ENCODE measurements around the gene ANKRD7. TPM values are rescaled to one million over a fixed set of nuclear protein-coding genes. Genes with fewer than 3 reads are reported as not detected.

Gene ANKRD7
- not detected in 2 replicates for total RNA-seq

- no peak for DNase-seq (ENCODE audit: low spot score)
- Mint-ChIP-seq H3K4me3 (no peak within 1 kb of the TSS), H3K36me3 (ENCODE audit: low read depth) (no peaks in the 10 kb centered on the region), H3K9me3 (no peaks in the 10 kb centered on the region), H3K27me3 (ENCODE audit: insufficient read depth) (peaks cover 2% of the 10 kb centered on the region), H3K4me1 (ENCODE audit: low read depth) (no peaks in the 10 kb centered on the region), H3K27ac (no peak within 1 kb of the TSS)
- intact Hi-C loops (cut with micrococcal nuclease): no loop called here
Observed at GRCh38 chr7:118224521-118224920, at the start of gene ANKRD7. ANKRD7 (plus strand) TSS chr7:118224704; CDS start chr7:118224831, 127 bp downstream.

GRCh38 chr7:118175740-118176139 is 48.8 kb upstream of the ANKRD7 start:
- Mint-ChIP-seq H3K36me3 (ENCODE audit: low read depth) (no peaks in the 10 kb centered on the region), H3K27ac (no peak overlapping the region), H3K4me3 (no peak overlapping the region), H3K9me3 (no peaks in the 10 kb centered on the region), H3K4me1 (ENCODE audit: low read depth) (no peaks in the 10 kb centered on the region), H3K27me3 (ENCODE audit: insufficient read depth) (peaks cover 9% of the 10 kb centered on the region)
- intact Hi-C loops (cut with micrococcal nuclease): loop anchor here (5.0 kb wide), 1 partner anchor 1298 kb away; no protein-coding TSS in a partner anchor
- DNase-seq (ENCODE audit: low spot score): no peak

- intact Hi-C loops (cut with micrococcal nuclease): loop anchor here (5.0 kb wide), 1 partner anchor 1302 kb away; no protein-coding TSS in a partner anchor
- Mint-ChIP-seq H3K27me3 (ENCODE audit: insufficient read depth) (peaks cover 3% of the 10 kb centered on the region), H3K9me3 (no peaks in the 10 kb centered on the region), H3K4me3 (no peak overlapping the region), H3K36me3 (ENCODE audit: low read depth) (peaks cover 3% of the 10 kb centered on the region), H3K4me1 (ENCODE audit: low read depth) (peaks cover 4% of the 10 kb centered on the region), H3K27ac (no peak overlapping the region)
- no peak for DNase-seq (ENCODE audit: low spot score)
Observed at GRCh38 chr7:118179191-118179590, 45.3 kb upstream of the ANKRD7 start.

- Mint-ChIP-seq H3K27ac (peak overlapping the region; percentile 99), H3K4me1 (ENCODE audit: low read depth) (peaks cover 32% of the 10 kb centered on the region), H3K4me3 (peak overlapping the region; percentile 97), H3K9me3 (no peaks in the 10 kb centered on the region), H3K27me3 (ENCODE audit: insufficient read depth) (no peaks in the 10 kb centered on the region), H3K36me3 (ENCODE audit: low read depth) (peaks cover 26% of the 10 kb centered on the region)
- intact Hi-C loops (cut with micrococcal nuclease): loop anchor here (2.0 to 10.0 kb wide), 5 partner anchors 129 to 1968 kb away; partner anchors contain the start of genes ST7 and TES
- no peak for DNase-seq (ENCODE audit: low spot score)
Observed at GRCh38 chr7:118182593-118183427, 41.7 kb upstream of the ANKRD7 start.

- intact Hi-C loops (cut with micrococcal nuclease): loop anchor here (2.0 to 10.0 kb wide), 5 partner anchors 129 to 1969 kb away; partner anchors contain the start of genes ST7 and TES
- no peaks in the 10 kb centered on the region for H3K27me3 Mint-ChIP-seq (ENCODE audit: insufficient read depth)
- H3K36me3 Mint-ChIP-seq (ENCODE audit: low read depth): peaks cover 29% of the 10 kb centered on the region
- peaks cover 38% of the 10 kb centered on the region for H3K4me1 Mint-ChIP-seq (ENCODE audit: low read depth)
- no peaks in the 10 kb centered on the region for H3K9me3 Mint-ChIP-seq
- H3K27ac Mint-ChIP-seq: peak overlapping the region; percentile 99
- peak overlapping the region; percentile 97 for H3K4me3 Mint-ChIP-seq
- DNase-seq (ENCODE audit: low spot score): no peak
Observed at GRCh38 chr7:118183428-118183785, 41.1 kb upstream of the ANKRD7 start.

- peak within 1 kb of the TSS; percentile 97 for H3K4me3 Mint-ChIP-seq
- intact Hi-C loops (cut with micrococcal nuclease): loop anchor here (1.0 to 10.0 kb wide), 8 partner anchors 12 to 1969 kb away; partner anchors contain the start of genes CAPZA2, ST7 and TES
- peak; percentile 97 for DNase-seq (ENCODE audit: low spot score)
- no peaks in the 10 kb centered on the region for H3K27me3 Mint-ChIP-seq (ENCODE audit: insufficient read depth)
- H3K9me3 Mint-ChIP-seq: no peaks in the 10 kb centered on the region
- H3K36me3 Mint-ChIP-seq (ENCODE audit: low read depth): peaks cover 32% of the 10 kb centered on the region
- H3K4me1 Mint-ChIP-seq (ENCODE audit: low read depth): peaks cover 40% of the 10 kb centered on the region
- peak within 1 kb of the TSS; percentile 99 for H3K27ac Mint-ChIP-seq
Observed at GRCh38 chr7:118183786-118184564, 40.5 kb upstream of the ANKRD7 start, which contains the start of gene LSM8. LSM8 (plus strand) TSS chr7:118184164; CDS start chr7:118184224, 60 bp downstream.

GRCh38 chr7:118184565-118184940 is 40.0 kb upstream of the ANKRD7 start:
- Mint-ChIP-seq H3K36me3 (ENCODE audit: low read depth) (peaks cover 32% of the 10 kb centered on the region), H3K27ac (peak overlapping the region; percentile 98), H3K4me1 (ENCODE audit: low read depth) (peaks cover 40% of the 10 kb centered on the region), H3K9me3 (no peaks in the 10 kb centered on the region), H3K27me3 (ENCODE audit: insufficient read depth) (no peaks in the 10 kb centered on the region), H3K4me3 (peak overlapping the region; percentile 97)
- intact Hi-C loops (cut with micrococcal nuclease): loop anchor here (1.0 to 10.0 kb wide), 6 partner anchors 12 to 1970 kb away; partner anchors contain the start of genes CAPZA2, ST7 and TES
- DNase-seq (ENCODE audit: low spot score): no peak

GRCh38 chr7:118185163-118185860 is 39.2 kb upstream of the ANKRD7 start:
- Mint-ChIP-seq H3K36me3 (ENCODE audit: low read depth) (peaks cover 35% of the 10 kb centered on the region), H3K27ac (peak overlapping the region; percentile 98), H3K4me3 (peak overlapping the region; percentile 97), H3K4me1 (ENCODE audit: low read depth) (peaks cover 40% of the 10 kb centered on the region), H3K27me3 (ENCODE audit: insufficient read depth) (no peaks in the 10 kb centered on the region), H3K9me3 (no peaks in the 10 kb centered on the region)
- intact Hi-C loops (cut with micrococcal nuclease): loop anchor here (2.0 to 10.0 kb wide), 3 partner anchors 103 to 1971 kb away; partner anchors contain the start of genes CAPZA2 and TES
- no peak for DNase-seq (ENCODE audit: low spot score)

GRCh38 chr7:118186501-118186900 is 38.0 kb upstream of the ANKRD7 start:
- Mint-ChIP-seq H3K4me1 (ENCODE audit: low read depth) (peaks cover 40% of the 10 kb centered on the region), H3K36me3 (ENCODE audit: low read depth) (peaks cover 37% of the 10 kb centered on the region), H3K9me3 (no peaks in the 10 kb centered on the region), H3K27ac (peak overlapping the region; percentile 29), H3K27me3 (ENCODE audit: insufficient read depth) (no peaks in the 10 kb centered on the region), H3K4me3 (peak overlapping the region; percentile 97)
- intact Hi-C loops (cut with micrococcal nuclease): loop anchor here (10.0 kb wide), 1 partner anchor 1972 kb away; the partner anchor contains the start of gene TES
- DNase-seq (ENCODE audit: low spot score): no peak

- no peak for DNase-seq (ENCODE audit: low spot score)
- peaks cover 9% of the 10 kb centered on the region for H3K4me1 Mint-ChIP-seq (ENCODE audit: low read depth)
- H3K9me3 Mint-ChIP-seq: no peaks in the 10 kb centered on the region
- intact Hi-C loops (cut with micrococcal nuclease): no loop called here
- H3K36me3 Mint-ChIP-seq (ENCODE audit: low read depth): peaks cover 13% of the 10 kb centered on the region
- H3K4me3 Mint-ChIP-seq: no peak overlapping the region
- no peaks in the 10 kb centered on the region for H3K27me3 Mint-ChIP-seq (ENCODE audit: insufficient read depth)
- H3K27ac Mint-ChIP-seq: no peak overlapping the region
Observed at GRCh38 chr7:118194571-118194970, 29.9 kb upstream of the ANKRD7 start.

- H3K36me3 Mint-ChIP-seq (ENCODE audit: low read depth): peaks cover 10% of the 10 kb centered on the region
- no peak overlapping the region for H3K27ac Mint-ChIP-seq
- peak; percentile 21 for DNase-seq (ENCODE audit: low spot score)
- no peak overlapping the region for H3K4me3 Mint-ChIP-seq
- no peaks in the 10 kb centered on the region for H3K27me3 Mint-ChIP-seq (ENCODE audit: insufficient read depth)
- peaks cover 9% of the 10 kb centered on the region for H3K4me1 Mint-ChIP-seq (ENCODE audit: low read depth)
- H3K9me3 Mint-ChIP-seq: no peaks in the 10 kb centered on the region
- intact Hi-C loops (cut with micrococcal nuclease): loop anchor here (1.0 kb wide), 1 partner anchor 12 kb away; the partner anchor contains the start of gene LSM8
Observed at GRCh38 chr7:118195837-118196474, 28.5 kb upstream of the ANKRD7 start.

GRCh38 chr7:118202061-118202460 is 22.4 kb upstream of the ANKRD7 start:
- DNase-seq (ENCODE audit: low spot score): no peak
- Mint-ChIP-seq H3K36me3 (ENCODE audit: low read depth) (no peaks in the 10 kb centered on the region), H3K9me3 (no peaks in the 10 kb centered on the region), H3K27me3 (ENCODE audit: insufficient read depth) (no peaks in the 10 kb centered on the region), H3K27ac (no peak overlapping the region), H3K4me1 (ENCODE audit: low read depth) (no peaks in the 10 kb centered on the region), H3K4me3 (no peak overlapping the region)
- intact Hi-C loops (cut with micrococcal nuclease): no loop called here

Measured in activated T-helper 1 cell treated with anti-CD3 and anti-CD28 coated beads, Interleukin-12 subunit alpha, Interleukin-12 subunit beta, Interleukin-2, Interleukin-4 antibody, amounts not matched to agents 30 ng/mL and 10 ng/mL and 1 ng/mL, durations not matched to agents 14 hours and 24 hours and 36 hours (primary cell).